Upper lobe of left lung (tissue), 6 donors: Measurements from ENCODE around the gene CYP4F12. TPM values are rescaled to one million over a fixed set of nuclear protein-coding genes. Genes with fewer than 3 reads are reported as not detected.

ENCODE experiments used
- ATAC-seq, 2 donors: fragments of 200-7000 bp; cut with Tn5 transposase; one replicate each; pipeline ENCODE4 v1.9.1; 2022; ENCODE audit warnings: mild to moderate bottlenecking in 2 of 2, moderate library complexity in 2 of 2; ENCODE audit not compliant: low FRiP score in 2 of 2
- DNase-seq, 2 donors: peaks; one replicate each; pipeline ENCODE4 v3.0.0-alpha.2; 2019 to 2020
- H3K27ac ChIP-seq, 4 donors: fragments of 200-600 bp; sonication (generic); one replicate each; pipeline ENCODE4 v1.5.1; 2016 to 2019
- H3K27me3 ChIP-seq, 4 donors: fragments of 200-600 bp; sonication (generic); one replicate each; pipeline ENCODE4 v1.5.1; 2017 to 2019
- H3K36me3 ChIP-seq, 4 donors: fragments of 200-600 bp; sonication (generic); one replicate each; pipeline ENCODE4 v1.5.1; 2016 to 2019
- H3K4me1 ChIP-seq, 4 donors: fragments of 200-600 bp; sonication (generic); one replicate each; pipeline ENCODE4 v1.5.1; 2018 to 2019
- H3K4me3 ChIP-seq, 4 donors: fragments of 200-600 bp; sonication (generic); one replicate each; pipeline ENCODE4 v1.5.1; 2017 to 2019; ENCODE audit warnings: mild to moderate bottlenecking in 2 of 4, moderate library complexity in 1 of 4
- H3K9me3 ChIP-seq, 4 donors: fragments of 200-600 bp; sonication (generic); one replicate each; pipeline ENCODE4 v1.5.1; 2018 to 2019
- EP300 ChIP-seq, 4 donors: sonication (generic); formaldehyde crosslinking; IDR thresholded peaks; one replicate each; pipeline ENCODE4 v1.5.1; 2017; ENCODE audit warnings: antibody characterized with exemption in 4 of 4, control low read depth in 2 of 4
- POLR2A ChIP-seq, 4 donors: fragments of 450-650 bp; IDR thresholded peaks; one replicate each; pipeline ENCODE4 v1.5.1; 2016 to 2017; ENCODE audit warnings: antibody characterized with exemption in 4 of 4, mild to moderate bottlenecking in 2 of 4
- POLR2AphosphoS5 ChIP-seq, 2 donors: sonication (generic); formaldehyde crosslinking; IDR thresholded peaks; one replicate each; pipeline ENCODE4 v1.5.1; 2017; ENCODE audit warnings: antibody characterized with exemption in 2 of 2
- WGBS, 2 donors: methylation state at CpG; one replicate each; pipeline ENCODE4 v1.1.5; 2017 to 2018; 5-methylcytosine and 5-hydroxymethylcytosine counted together
- total RNA-seq, 6 donors: library from RNA; depleted of rRNA in 4 of 6; stranded (reverse); fragments of >200 nt in 4 of 6; gene quantifications; one replicate each; pipeline versions ENCODE4 v1.1.0 to v1.2.1, GENCODE V29; 2016 to 2021
- TF ChIP-seq, protein P1 (sequence below), 6 experiments: fragments of 450-650 bp in 4 of 6; fragments of 200-600 bp in 2 of 6; sonication (generic) in 2 of 6; IDR thresholded peaks; one replicate each; pipeline ENCODE4 v1.5.1; 2016 to 2019; ENCODE audit warnings: antibody characterized with exemption in 6 of 6
- donor health status: DM: no; HTN: no; CAD: no; lungs with moderate emphysema.
- donor health status: DM: no; HTN: yes; CAD: no; lungs with severe emphysema.

The CYP4F12 gene
- total RNA-seq, 6 donors from 2014 or later: 0.30 to 16.8 (median 2.0) TPM

DNA sequence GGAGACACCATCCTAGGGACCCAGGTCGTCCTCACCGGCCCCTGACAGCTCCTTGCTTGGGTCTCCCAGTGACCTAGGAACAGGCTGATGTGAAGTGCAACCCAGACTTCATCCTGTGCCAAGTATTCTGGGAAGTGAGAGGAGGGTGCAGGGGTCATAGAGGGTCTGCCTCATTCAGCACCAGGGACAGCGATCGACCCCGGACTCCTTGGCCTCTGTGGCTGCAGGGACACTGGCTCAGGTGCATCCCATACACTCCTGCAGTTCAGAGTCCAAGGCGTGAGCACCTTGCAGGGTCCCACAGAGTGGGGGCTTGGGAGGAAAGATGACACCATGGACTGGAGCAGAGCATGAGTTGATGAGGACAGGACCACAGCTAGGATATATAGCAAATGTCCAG, 44.9 kb downstream of the CYP4F12 start:
- Histone ChIP-seq H3K27ac (no peak overlapping the region), H3K4me3 (no peak overlapping the region), H3K27me3 (no peaks in the 10 kb centered on the region), H3K4me1 (no peaks in the 10 kb centered on the region), H3K36me3 (no peaks in the 10 kb centered on the region), H3K9me3 (no peaks in the 10 kb centered on the region)
- 6% methylated on average over 4 to 5 of the region's 6 CpGs for WGBS, 2 donors
- ATAC-seq: no peak
- DNase-seq: no peak
- TF ChIP-seq EP300 (IDR thresholded peaks at IDR 0.05): no peak
- TF ChIP-seq, protein P1, sequence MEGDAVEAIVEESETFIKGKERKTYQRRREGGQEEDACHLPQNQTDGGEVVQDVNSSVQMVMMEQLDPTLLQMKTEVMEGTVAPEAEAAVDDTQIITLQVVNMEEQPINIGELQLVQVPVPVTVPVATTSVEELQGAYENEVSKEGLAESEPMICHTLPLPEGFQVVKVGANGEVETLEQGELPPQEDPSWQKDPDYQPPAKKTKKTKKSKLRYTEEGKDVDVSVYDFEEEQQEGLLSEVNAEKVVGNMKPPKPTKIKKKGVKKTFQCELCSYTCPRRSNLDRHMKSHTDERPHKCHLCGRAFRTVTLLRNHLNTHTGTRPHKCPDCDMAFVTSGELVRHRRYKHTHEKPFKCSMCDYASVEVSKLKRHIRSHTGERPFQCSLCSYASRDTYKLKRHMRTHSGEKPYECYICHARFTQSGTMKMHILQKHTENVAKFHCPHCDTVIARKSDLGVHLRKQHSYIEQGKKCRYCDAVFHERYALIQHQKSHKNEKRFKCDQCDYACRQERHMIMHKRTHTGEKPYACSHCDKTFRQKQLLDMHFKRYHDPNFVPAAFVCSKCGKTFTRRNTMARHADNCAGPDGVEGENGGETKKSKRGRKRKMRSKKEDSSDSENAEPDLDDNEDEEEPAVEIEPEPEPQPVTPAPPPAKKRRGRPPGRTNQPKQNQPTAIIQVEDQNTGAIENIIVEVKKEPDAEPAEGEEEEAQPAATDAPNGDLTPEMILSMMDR (IDR thresholded peaks at IDR 0.05): no peak
- no peak for TF ChIP-seq POLR2A (IDR thresholded peaks at IDR 0.05)
- TF ChIP-seq POLR2AphosphoS5 (IDR thresholded peaks at IDR 0.05): no peak

DNA sequence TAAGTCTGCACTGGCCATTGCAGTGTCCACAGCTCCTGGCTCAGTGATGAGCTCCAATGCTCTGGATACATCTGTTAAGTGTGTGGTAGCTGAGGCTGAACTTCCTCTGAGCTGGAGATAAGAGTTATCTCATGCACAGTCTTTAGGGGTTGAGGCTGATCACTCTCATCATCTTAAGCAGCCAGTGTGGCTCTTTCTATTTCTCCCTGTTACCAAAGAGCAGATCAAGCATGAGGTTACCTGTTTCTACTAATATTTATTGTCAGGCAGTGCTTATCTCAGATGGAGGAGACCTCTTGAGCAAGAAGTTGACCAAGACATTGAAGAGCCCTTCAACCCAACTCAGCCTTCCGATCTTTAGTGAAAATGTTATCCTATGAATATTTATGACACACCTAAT, 48.4 kb downstream of the CYP4F12 start:
- TF ChIP-seq EP300 (IDR thresholded peaks at IDR 0.05): no peak
- TF ChIP-seq, protein P1 (IDR thresholded peaks at IDR 0.05): no peak
- TF ChIP-seq POLR2AphosphoS5 (IDR thresholded peaks at IDR 0.05): no peak
- TF ChIP-seq POLR2A (IDR thresholded peaks at IDR 0.05): no peak
- Histone ChIP-seq H3K9me3 (no peaks in the 10 kb centered on the region), H3K27ac (no peak overlapping the region), H3K36me3 (no peaks in the 10 kb centered on the region), H3K27me3 (peaks cover 0 to 8% (median 0%) of the 10 kb centered on the region in 4 donors), H3K4me3 (no peak overlapping the region), H3K4me1 (no peaks in the 10 kb centered on the region)
- ATAC-seq: no peak
- no peak for DNase-seq
- WGBS, 2 donors: 69 to 72% methylated on average over 1 of the region's 1 CpG

DNA sequence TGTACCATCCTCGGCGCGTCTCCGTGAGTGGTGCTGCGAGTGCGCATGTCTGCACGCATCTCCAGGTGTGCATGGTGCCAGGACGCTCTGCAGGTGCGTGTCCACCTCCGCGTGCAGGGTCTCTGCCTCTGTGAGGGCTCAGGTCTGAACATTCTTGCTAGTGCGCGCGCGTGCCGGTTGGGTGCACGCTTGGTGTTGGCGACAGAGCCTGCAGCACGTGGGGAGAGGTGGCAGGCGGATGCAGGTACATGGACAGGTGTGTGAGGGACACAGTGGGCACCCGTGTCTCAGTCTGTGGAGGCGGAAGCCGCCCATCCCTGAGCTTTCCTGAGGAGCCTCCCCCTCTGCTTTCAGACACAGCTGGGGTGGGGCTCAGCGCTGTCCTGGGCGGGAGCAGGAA, 50.1 kb downstream of the CYP4F12 start:
- ATAC-seq: peak in 1 of 2 donors; percentile 59
- no peak overlapping the region for H3K4me3 ChIP-seq
- H3K4me1 ChIP-seq: no peaks in the 10 kb centered on the region
- H3K27me3 ChIP-seq: peaks cover 0 to 8% (median 0%) of the 10 kb centered on the region in 4 donors
- DNase-seq: peak in 1 of 2 donors; percentile 62
- H3K9me3 ChIP-seq: no peaks in the 10 kb centered on the region
- 33 to 34% methylated on average over 21 of the region's 25 CpGs for WGBS, 2 donors
- no peak overlapping the region for H3K27ac ChIP-seq
- no peaks in the 10 kb centered on the region for H3K36me3 ChIP-seq
- TF ChIP-seq POLR2AphosphoS5 (IDR thresholded peaks at IDR 0.05): no peak
- TF ChIP-seq, protein P1 (IDR thresholded peaks at IDR 0.05): no peak
- no peak for TF ChIP-seq EP300 (IDR thresholded peaks at IDR 0.05)
- no peak for TF ChIP-seq POLR2A (IDR thresholded peaks at IDR 0.05)

DNA sequence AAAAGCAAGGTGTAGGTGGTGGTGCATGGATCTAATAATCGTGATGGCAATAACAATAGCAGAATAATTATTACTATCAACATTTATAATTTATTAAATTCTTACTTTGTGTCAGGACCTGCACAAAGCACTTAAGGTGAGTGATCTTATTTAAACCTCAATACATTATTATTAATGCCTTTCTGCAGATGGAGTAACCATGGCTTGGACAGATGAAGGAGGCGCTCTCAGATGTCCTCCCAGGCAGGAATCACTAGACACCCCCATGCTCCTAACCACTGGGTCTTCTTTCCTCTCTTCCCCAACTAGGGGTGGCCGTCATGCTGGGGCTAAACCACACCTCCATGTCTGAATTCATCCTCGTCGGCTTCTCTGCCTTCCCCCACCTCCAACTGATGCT, 54.8 kb downstream of the CYP4F12 start, which contains the start of gene OR10H2:
TSS of gene OR10H2 (plus strand) at position 301 of the 400 bp plus-strand sequence. CDS start at position 321, 20 bp downstream.
- Histone ChIP-seq H3K9me3 (no peaks in the 10 kb centered on the region), H3K4me3 (no peak within 1 kb of the TSS), H3K36me3 (no peaks in the 10 kb centered on the region), H3K27me3 (peaks cover 0 to 8% (median 0%) of the 10 kb centered on the region in 4 donors), H3K4me1 (no peaks in the 10 kb centered on the region), H3K27ac (no peak within 1 kb of the TSS)
- 76 to 81% methylated on average over 5 of the region's 5 CpGs for WGBS, 2 donors
- no peak for TF ChIP-seq POLR2AphosphoS5 (IDR thresholded peaks at IDR 0.05)
- DNase-seq (no peak), ATAC-seq (peak in 1 of 2 donors; percentile 9)

DNA sequence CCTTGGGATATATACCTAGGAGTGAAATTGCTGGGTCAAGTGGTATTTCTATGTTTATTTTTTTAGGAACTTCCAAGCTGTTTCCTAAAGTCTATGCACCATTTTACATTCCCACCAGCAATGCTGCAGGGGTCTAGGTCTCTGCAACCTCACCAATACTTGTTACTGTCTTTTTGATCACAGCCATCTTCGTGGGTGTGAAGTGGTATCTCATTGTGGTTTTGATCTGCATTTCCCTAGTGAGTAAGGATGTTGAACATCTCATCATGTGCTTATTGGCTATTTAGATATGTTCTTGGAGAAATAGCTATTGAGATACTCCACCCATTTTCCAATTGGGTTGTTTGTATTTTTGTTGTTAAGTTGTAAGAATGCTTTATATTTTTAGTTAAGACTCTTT, 57.7 kb downstream of the CYP4F12 start:
- no peak overlapping the region for H3K4me3 ChIP-seq
- 41 to 53% methylated on average over 1 of the region's 1 CpG for WGBS, 2 donors
- H3K27me3 ChIP-seq: no peaks in the 10 kb centered on the region
- no peak for DNase-seq
- TF ChIP-seq POLR2A (IDR thresholded peaks at IDR 0.05) (no peak), POLR2AphosphoS5 (IDR thresholded peaks at IDR 0.05) (no peak), EP300 (IDR thresholded peaks at IDR 0.05) (no peak)
- TF ChIP-seq, protein P1 (IDR thresholded peaks at IDR 0.05): no peak
- ATAC-seq: no peak
- no peaks in the 10 kb centered on the region for H3K36me3 ChIP-seq
- H3K9me3 ChIP-seq: no peaks in the 10 kb centered on the region
- H3K4me1 ChIP-seq: no peaks in the 10 kb centered on the region
- H3K27ac ChIP-seq: no peak overlapping the region
